MM.1S (cell line): ENCODE data around the gene ARF1.

Experiments
- EZH2 ChIP-seq: fragments of 300-600 bp; sonication (generic); optimal IDR thresholded peaks from 2 replicates; pipeline ENCODE3; 2017; ENCODE audit warnings: low read depth, mild to moderate bottlenecking, antibody characterized with exemption, low read length, mixed read lengths
- EZH2phosphoT487 ChIP-seq: fragments of 300-600 bp; sonication (generic); IDR thresholded peaks from 2 replicates; pipeline ENCODE4 v1.6.1; 2018; ENCODE audit warnings: antibody characterized with exemption, low read length
- TF ChIP-seq, protein P1 (sequence below): fragments of 300-600 bp; sonication (generic); IDR thresholded peaks from 2 replicates; pipeline ENCODE4 v1.5.1; 2016; ENCODE audit warnings: antibody characterized with exemption, low read length, mixed read lengths

DNA sequence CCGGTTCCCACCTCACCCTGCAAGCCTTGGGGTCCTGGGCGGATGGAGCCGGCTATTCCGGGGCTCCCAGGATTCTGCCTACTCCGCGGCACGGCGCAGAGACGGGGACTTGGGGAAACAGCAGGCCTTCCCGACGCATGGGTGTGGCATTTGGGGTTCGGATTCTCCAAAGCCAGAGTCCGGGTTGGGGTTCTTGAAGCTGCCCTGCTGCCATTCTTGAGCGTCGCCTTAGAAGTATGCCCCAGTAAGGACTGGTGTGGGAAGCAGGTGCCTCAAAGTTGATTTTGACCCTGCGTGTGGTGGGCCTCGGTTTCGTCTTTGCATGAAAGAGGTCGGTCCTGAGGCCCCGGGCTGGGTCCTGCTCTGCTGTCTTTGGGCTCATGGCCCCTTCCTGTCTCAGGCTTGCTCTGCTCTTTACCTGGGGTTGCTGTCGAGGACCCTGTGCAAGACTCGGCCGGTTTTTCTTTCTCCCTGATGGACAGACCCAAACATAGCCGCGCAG is 58.3 kb downstream of the ARF1 start:
- TF ChIP-seq, protein P1, sequence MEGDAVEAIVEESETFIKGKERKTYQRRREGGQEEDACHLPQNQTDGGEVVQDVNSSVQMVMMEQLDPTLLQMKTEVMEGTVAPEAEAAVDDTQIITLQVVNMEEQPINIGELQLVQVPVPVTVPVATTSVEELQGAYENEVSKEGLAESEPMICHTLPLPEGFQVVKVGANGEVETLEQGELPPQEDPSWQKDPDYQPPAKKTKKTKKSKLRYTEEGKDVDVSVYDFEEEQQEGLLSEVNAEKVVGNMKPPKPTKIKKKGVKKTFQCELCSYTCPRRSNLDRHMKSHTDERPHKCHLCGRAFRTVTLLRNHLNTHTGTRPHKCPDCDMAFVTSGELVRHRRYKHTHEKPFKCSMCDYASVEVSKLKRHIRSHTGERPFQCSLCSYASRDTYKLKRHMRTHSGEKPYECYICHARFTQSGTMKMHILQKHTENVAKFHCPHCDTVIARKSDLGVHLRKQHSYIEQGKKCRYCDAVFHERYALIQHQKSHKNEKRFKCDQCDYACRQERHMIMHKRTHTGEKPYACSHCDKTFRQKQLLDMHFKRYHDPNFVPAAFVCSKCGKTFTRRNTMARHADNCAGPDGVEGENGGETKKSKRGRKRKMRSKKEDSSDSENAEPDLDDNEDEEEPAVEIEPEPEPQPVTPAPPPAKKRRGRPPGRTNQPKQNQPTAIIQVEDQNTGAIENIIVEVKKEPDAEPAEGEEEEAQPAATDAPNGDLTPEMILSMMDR: no peak
- no peak for TF ChIP-seq EZH2phosphoT487
- no peak for TF ChIP-seq EZH2
